SK-N-SH (cell line): ENCODE measurements around the gene ESRRA.

Experiments used
- MEF2A ChIP-seq: IDR thresholded peaks from 2 replicates; pipeline ENCODE4 v1.4.0; 2012; ENCODE audit warnings: low read depth, borderline replicate concordance
- TF ChIP-seq, protein P1 (sequence below): fragments of 200-600 bp; sonication (generic); IDR thresholded peaks from 2 replicates; pipeline ENCODE4 v1.6.1; 2017; ENCODE audit warnings: antibody characterized with exemption, mild to moderate bottlenecking, moderate library complexity
- TF ChIP-seq, protein P2 (sequence below): IDR thresholded peaks from 2 replicates; pipeline ENCODE4; 2012

DNA sequence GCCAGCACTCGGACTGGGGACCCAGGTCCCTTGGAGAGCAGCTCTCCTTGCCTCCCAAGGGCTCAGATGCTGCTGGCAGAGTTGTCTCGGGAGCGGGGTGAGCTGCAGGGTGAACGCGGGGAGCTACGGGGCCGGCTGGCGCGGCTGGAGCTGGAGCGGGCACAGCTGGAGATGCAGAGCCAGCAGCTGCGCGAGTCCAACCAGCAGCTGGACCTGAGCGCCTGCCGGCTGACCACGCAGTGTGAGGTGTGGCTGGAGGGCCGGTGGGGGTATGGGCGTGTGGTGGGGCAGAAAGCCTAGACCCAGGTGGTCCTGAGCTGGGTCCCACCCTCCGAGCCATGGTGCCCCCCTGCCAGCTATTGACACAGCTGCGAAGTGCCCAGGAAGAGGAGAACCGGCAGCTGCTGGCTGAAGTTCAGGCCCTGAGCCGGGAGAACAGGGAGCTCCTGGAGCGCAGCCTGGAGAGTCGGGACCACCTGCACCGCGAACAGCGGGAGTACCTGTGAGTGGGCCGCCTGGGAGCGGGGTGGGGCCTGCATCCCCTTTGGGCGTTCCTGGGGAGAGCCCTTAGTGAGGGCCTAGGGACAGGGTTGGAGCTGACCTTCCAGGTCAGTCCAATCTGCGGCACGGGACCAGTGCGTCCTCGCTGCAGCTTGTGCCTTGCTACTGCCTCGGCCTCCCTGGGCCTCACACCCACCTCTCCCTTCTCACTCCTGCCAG is 47.8 kb downstream of the ESRRA start:
- TF ChIP-seq, protein P1, sequence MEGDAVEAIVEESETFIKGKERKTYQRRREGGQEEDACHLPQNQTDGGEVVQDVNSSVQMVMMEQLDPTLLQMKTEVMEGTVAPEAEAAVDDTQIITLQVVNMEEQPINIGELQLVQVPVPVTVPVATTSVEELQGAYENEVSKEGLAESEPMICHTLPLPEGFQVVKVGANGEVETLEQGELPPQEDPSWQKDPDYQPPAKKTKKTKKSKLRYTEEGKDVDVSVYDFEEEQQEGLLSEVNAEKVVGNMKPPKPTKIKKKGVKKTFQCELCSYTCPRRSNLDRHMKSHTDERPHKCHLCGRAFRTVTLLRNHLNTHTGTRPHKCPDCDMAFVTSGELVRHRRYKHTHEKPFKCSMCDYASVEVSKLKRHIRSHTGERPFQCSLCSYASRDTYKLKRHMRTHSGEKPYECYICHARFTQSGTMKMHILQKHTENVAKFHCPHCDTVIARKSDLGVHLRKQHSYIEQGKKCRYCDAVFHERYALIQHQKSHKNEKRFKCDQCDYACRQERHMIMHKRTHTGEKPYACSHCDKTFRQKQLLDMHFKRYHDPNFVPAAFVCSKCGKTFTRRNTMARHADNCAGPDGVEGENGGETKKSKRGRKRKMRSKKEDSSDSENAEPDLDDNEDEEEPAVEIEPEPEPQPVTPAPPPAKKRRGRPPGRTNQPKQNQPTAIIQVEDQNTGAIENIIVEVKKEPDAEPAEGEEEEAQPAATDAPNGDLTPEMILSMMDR = no peak
- TF ChIP-seq, protein P2, sequence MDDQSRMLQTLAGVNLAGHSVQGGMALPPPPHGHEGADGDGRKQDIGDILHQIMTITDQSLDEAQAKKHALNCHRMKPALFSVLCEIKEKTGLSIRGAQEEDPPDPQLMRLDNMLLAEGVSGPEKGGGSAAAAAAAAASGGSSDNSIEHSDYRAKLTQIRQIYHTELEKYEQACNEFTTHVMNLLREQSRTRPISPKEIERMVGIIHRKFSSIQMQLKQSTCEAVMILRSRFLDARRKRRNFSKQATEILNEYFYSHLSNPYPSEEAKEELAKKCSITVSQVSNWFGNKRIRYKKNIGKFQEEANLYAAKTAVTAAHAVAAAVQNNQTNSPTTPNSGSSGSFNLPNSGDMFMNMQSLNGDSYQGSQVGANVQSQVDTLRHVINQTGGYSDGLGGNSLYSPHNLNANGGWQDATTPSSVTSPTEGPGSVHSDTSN = no peak
- TF ChIP-seq MEF2A = no peak
